ENCODE data around the gene POLN. TPM values are rescaled to one million over a fixed set of nuclear protein-coding genes. Genes with fewer than 3 reads are reported as not detected.
A peak's percentile ranks its signal among the peaks of the same experiment; 100 is the strongest.

POLN gene
- total RNA-seq, 1 experiment from 2014 or later: 1.3 TPM

- BruUV-seq (replicated peaks): no TSS peak
- TF ChIP-seq CTCF (conservative IDR thresholded peaks at IDR 0.05) (no peak), EZH2 (IDR thresholded peaks at IDR 0.05; ENCODE audit: low read depth) (no peak)
- H3K4me2 ChIP-seq: no peak overlapping the region
These were observed 140.4 kb downstream of the POLN start for GRCh38 chr4:2101346-2102044.

GRCh38 chr4:2096073-2096609, 145.8 kb downstream of the POLN start:
- Histone ChIP-seq H3K27me3 (ENCODE audit: insufficient read depth, low read depth) (no peaks in the 10 kb centered on the region), H3K4me1 (replicated peaks; ENCODE audit: insufficient read depth) (0 out of 2 replicates have a peak, but pooled peaks cover 11% of the 10 kb centered on the region), H4K20me1 (ENCODE audit: insufficient read depth) (no peaks in the 10 kb centered on the region), H3F3A (ENCODE audit: insufficient read depth, low read depth) (peaks cover 4% of the 10 kb centered on the region; the same call in 1 of the 2 replicates), H3K9me2 (ENCODE audit: insufficient read depth) (no peaks in the 10 kb centered on the region), H3K36me3 (ENCODE audit: low read depth) (no peaks in the 10 kb centered on the region), H3K9me3 (ENCODE audit: insufficient read depth, low read depth) (peaks cover 6% of the 10 kb centered on the region; the same call in 1 of the 2 replicates), H3K4me2 (peak overlapping the region; percentile 37), H2AFZ (no peak overlapping the region), H3K79me2 (ENCODE audit: low read depth) (no peaks in the 10 kb centered on the region), H3K27ac (no peak overlapping the region), H3K4me3 (no peak overlapping the region)
- no peak for TF ChIP-seq EZH2 (IDR thresholded peaks at IDR 0.05; ENCODE audit: low read depth)
- no peak for TF ChIP-seq CTCF (conservative IDR thresholded peaks at IDR 0.05)
- ChIA-PET POLR2A (ENCODE audit: unreplicated experiment) (no interaction called here), CTCF (no interaction called here)
- intact Hi-C loops (cut with micrococcal nuclease; ENCODE audit: unreplicated experiment): loop anchor here (10.0 kb wide), 1 partner anchor 51 kb away; a partner anchor contains a TSS
- peak; percentile 77 to 83 for DNase-seq
- BruUV-seq (replicated peaks): no TSS peak

More at GRCh38 chr4:2101346-2102044, 140.4 kb downstream of the POLN start:
- Histone ChIP-seq H3K27me3 (ENCODE audit: insufficient read depth, low read depth) (no peaks in the 10 kb centered on the region; the same call in 1 of the 2 replicates), H3K9me2 (ENCODE audit: insufficient read depth) (no peaks in the 10 kb centered on the region), H3K9me3 (ENCODE audit: insufficient read depth, low read depth) (peaks cover 15% of the 10 kb centered on the region), H3K79me2 (ENCODE audit: low read depth) (no peaks in the 10 kb centered on the region), H4K20me1 (ENCODE audit: insufficient read depth) (no peaks in the 10 kb centered on the region), H3F3A (ENCODE audit: insufficient read depth, low read depth) (peaks cover 4% of the 10 kb centered on the region; the same call in 1 of the 2 replicates), H3K4me3 (no peak overlapping the region), H3K4me1 (replicated peaks; ENCODE audit: insufficient read depth) (0 out of 2 replicates have a peak, but pooled peaks cover under 1% of the 10 kb centered on the region), H2AFZ (no peak overlapping the region), H3K27ac (no peak overlapping the region), H3K36me3 (ENCODE audit: low read depth) (no peaks in the 10 kb centered on the region)
- intact Hi-C loops (cut with micrococcal nuclease; ENCODE audit: unreplicated experiment): no loop called here
- CTCF ChIA-PET: no interaction called here
- DNase-seq: peak; percentile 19 to 39
- POLR2A ChIA-PET (ENCODE audit: unreplicated experiment): no interaction called here

- Histone ChIP-seq H3K27ac (no peak overlapping the region), H3K4me3 (no peak overlapping the region), H4K20me1 (ENCODE audit: insufficient read depth) (no peaks in the 10 kb centered on the region), H3K4me2 (peak overlapping the region; percentile 37), H3K4me1 (replicated peaks; ENCODE audit: insufficient read depth) (0 out of 2 replicates have a peak, but pooled peaks cover 11% of the 10 kb centered on the region), H3K79me2 (ENCODE audit: low read depth) (no peaks in the 10 kb centered on the region), H3K9me3 (ENCODE audit: insufficient read depth, low read depth) (peaks cover 6% of the 10 kb centered on the region; the same call in 1 of the 2 replicates), H3K27me3 (ENCODE audit: insufficient read depth, low read depth) (no peaks in the 10 kb centered on the region), H2AFZ (no peak overlapping the region), H3F3A (ENCODE audit: insufficient read depth, low read depth) (peaks cover 4% of the 10 kb centered on the region; the same call in 1 of the 2 replicates), H3K9me2 (ENCODE audit: insufficient read depth) (no peaks in the 10 kb centered on the region), H3K36me3 (ENCODE audit: low read depth) (no peaks in the 10 kb centered on the region)
- intact Hi-C loops (cut with micrococcal nuclease; ENCODE audit: unreplicated experiment): loop anchor here (10.0 kb wide), 1 partner anchor 51 kb away; a partner anchor contains a TSS
- POLR2A ChIA-PET (ENCODE audit: unreplicated experiment): no interaction called here
- TF ChIP-seq CTCF (conservative IDR thresholded peaks at IDR 0.05) (no peak), EZH2 (IDR thresholded peaks at IDR 0.05; ENCODE audit: low read depth) (no peak)
- DNase-seq: no peak
- no TSS peak for BruUV-seq (replicated peaks)
- CTCF ChIA-PET: no interaction called here
These were observed 146.5 kb downstream of the POLN start for GRCh38 chr4:2095236-2096072.

Measured in PC-9 (cell line).